HG03521 (cell line): Measurements from ENCODE around the gene HES4.
A peak's percentile ranks its signal among the peaks of the same experiment; 100 is the strongest.
"Not testable (repeated sequence)": the region's sequence is repeated elsewhere in the genome, so short reads cannot be mapped to it uniquely, and the experiment has no call there.

Experiments used
- ATAC-seq: cut with Tn5 transposase; IDR thresholded peaks from one replicate; pipeline ENCODE4 v1.9.1; 2021; ENCODE audit warnings: mild to moderate bottlenecking, moderate library complexity; ENCODE audit not compliant: unreplicated experiment

HES4 gene

DNA sequence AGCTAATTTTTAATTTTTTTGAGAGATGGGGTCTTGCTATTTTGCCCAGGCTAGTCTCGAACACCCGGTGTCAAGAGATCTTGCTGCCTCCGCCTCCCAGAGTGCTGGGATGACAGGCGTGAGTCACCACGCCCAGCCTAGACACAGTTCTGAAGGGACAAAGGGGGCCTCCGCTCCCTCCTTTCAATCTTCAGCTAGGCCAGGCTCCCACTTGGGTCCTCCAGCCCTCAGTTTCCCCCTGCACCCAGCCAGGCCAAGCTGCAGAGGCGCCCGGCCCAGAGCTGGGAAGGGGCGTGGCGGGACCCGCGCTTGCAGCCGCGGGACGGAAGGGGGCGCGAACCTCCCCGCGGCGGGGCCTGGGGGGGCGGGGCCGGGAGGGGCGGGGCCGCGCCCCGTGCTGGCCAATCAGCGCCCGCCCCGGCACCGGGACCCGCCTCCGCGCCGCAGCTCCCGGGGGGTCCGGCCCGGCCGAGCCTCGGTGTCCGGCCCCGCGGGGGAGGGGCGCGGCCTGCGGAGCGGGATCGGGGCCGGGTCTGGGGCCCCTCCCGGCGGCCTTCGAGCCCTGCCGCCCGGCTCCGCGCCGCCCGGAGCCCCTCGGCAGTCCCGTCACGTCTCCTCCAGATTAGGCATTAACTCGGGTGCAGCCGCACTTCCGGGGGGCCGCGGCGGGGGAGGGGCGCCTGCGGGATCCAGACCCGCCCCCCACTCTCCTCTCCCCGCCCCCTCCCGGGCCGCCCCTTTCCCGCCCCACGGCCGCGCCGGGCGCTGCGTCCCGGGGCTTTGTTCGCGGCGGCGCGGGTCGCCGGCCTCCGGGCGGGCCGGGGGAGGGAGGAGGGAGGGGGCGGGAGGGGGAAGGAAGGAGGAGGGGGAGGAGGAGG lies 19.5 kb upstream of the HES4 start:
- ATAC-seq: peak; percentile 76

DNA sequence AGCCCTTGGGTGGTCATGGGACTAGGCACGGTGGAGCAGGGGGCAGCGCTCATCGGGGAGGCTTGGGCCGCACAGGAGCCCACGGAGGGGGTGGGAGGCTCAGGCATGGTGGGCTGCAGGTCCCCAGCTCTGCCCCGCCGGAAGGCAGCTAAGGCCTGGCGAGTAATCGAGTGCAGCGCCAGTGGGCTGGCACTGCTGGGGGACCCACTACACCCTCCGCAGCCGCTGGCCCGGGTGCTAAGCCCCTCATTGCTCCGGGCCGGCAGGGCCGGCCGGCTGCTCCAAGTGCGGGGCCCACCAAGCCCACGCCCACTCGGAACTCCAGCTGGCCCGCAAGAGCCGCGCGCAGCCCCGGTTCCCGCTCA lies 18.4 kb upstream of the HES4 start:
- ATAC-seq: not testable (repeated sequence)

DNA sequence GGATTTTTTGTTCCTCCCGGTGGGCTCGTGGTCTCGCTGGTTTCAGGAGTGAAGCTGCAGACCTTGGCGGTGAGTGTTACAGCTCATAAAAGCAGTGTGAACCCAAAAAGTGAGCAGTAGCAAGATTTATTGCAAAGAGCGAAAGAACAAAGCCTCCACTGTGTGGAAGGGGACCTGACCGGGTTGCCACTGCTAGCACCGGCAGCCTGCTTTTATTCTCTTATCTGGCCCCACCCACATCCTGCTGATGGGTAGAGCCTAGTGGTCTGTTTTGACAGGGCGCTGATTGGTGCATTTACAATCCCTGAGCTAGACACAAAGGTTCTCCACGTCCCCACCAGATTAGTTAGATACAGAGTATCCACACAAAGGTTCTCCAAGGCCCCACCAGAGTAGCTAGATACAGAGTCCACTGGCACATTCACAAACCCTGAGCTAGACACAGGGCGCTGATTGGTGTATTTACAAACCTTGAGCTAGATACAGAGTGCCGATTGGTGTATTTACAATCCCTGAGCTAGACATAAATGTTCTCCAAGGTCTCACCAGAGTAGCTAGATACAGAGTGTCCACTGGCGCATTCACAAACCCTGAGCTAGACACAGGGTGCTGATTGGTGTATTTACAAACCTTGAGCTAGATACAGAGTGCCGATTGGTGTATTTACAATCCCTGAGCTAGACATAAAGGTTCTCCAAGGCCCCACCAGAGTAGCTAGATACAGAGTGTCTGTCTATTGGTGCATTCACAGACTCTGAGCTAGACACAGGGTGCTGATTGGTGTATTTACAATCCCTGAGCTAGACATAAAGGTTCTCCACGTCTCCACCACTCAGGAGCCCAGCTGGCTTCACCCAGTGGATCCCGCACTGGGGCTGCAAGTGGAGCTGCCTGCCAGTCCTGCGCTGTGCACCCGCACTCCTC lies 17.8 kb upstream of the HES4 start:
- ATAC-seq: not testable (repeated sequence)

DNA sequence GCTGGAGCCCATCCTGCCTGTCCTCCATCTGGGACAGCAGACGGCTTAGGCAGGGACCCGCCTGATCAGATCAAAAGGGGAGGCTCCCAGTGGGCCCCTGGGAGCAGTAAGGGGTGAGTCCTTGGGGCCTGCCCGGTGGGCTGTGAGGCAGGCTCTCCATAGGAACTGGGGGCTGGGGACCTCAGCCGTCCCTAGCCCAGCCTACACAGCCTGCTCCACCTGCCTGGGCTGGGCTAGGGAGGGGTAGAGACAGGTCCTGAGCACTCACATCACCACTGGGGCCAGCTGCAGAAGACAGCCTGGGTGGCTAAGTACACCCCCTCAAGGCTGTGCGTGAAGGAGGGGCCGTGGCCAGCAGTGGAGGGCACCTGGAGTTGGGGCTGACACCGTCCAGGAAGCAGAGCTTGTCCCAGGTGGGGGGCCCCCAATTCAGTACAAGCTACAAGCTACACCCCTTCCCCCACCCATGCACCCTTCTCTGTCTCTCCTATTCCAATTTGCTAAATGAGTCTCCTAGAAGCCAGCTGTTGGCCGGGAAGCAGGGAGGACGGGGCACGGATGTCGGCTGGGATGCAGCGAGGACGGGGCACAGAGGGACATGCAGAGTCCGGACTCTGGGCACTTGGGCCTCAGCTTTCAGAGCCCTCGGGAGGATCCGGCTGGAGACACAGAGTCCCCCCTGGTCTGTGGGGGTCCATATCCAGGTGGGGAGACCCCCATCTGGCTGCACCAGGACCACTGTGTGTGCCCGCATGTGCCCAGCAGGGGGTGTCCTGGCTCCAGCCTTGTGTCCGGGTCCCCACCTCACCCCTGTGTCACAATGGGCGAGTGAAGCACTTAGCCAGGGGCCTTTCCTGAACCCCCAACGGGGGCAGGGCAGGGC lies 15.1 kb upstream of the HES4 start:
- no peak for ATAC-seq

DNA sequence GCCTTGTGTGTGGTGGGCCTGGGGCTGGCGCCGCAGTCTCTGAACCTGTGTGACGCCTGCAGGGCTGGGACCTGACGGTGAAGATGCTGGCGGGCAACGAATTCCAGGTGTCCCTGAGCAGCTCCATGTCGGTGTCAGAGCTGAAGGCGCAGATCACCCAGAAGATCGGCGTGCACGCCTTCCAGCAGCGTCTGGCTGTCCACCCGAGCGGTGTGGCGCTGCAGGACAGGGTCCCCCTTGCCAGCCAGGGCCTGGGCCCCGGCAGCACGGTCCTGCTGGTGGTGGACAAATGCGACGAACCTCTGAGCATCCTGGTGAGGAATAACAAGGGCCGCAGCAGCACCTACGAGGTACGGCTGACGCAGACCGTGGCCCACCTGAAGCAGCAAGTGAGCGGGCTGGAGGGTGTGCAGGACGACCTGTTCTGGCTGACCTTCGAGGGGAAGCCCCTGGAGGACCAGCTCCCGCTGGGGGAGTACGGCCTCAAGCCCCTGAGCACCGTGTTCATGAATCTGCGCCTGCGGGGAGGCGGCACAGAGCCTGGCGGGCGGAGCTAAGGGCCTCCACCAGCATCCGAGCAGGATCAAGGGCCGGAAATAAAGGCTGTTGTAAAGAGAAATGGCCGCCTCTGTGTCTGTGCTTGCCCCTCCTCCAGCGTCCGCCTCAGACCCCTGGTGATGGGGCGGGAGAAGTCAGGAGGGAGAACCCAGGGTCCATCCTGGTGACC lies 14.2 kb upstream of the HES4 start:
- ATAC-seq: no peak

DNA sequence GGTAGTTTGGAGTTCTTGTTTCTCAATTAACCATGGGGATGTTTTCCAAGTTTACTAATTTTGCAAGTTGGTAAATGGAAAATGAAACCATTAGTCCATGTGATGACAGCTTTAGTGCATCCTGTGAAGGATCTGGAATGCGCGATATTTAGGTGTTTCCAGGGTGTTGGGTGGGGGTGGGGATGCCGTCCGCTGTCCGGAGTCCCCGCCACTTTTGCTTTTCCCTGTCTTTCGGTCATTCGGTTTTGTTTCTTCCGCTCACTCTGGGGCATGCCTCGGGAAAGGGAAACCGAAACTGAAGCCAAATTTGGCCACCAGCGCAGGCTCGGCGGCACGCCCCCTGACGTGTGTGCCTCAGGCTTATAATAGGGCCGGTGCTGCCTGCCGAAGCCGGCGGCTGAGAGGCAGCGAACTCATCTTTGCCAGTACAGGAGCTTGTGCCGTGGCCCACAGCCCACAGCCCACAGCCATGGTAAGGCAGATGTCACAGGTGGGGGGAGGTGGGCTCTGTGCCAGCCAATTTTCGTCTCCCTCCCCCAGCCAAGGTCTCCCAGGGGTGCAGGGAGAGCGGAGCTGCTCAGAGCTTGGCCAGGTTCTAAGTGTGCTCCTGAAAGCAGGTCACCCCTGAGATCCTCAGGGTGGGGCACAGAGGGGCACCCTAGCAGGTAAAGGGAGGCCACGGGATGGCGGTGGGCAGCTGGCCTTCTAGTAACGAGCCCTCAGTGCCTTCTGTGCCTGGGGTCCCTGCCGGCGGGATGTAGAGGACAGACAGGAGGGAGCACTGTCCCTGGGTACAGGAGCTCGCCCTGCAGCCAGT lies 13.4 kb upstream of the HES4 start, which contains the start of gene ISG15:
Gene ISG15, plus strand, starts transcription at position 393 of the 817 bp plus-strand sequence. Its CDS starts 77 bp downstream, at position 470.
- ATAC-seq: peak; percentile 74

DNA sequence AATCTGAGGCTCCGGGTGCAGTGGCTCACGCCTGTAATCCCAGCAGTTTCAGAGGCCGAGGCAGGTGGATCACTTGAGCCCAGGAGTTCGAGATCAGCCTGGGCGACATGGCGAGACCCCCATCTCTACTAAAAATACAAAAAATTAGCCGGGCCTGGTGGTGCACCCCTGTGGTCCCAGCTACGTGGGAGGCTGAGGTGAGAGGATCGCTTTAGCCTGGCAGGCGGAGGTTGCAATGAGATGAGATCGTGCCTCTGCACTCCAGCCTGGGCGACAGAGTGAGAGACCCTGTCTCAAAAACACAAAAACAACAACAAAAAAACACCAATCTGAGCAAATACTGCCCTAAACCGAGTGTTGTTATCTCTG lies 12.8 kb upstream of the HES4 start:
- ATAC-seq: not testable (repeated sequence)

DNA sequence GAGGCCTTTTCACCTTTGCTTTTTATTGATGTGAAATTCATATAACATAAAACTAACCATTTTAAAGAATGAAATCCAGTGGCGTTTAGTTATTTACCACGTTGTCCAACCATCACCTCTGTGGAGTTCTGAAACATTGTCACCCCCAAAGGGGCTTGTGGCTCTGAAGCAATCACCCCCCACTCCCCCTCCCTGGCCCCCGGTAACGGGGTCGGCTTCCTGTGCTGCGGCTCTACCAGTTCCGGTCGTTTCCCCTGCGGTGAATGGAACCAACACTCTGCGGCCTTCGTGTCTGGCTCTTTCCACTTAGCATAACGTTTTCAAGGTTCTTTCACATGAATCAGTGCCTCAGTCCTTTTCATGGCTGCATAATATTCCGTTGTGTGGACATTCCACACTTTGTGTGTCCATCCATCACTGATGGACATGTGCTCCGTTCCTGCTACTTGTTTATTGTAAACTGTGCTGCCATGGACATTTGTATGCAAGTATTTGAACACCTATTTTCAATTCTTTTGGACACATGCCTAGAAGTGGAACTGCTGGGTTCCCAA lies 11.6 kb upstream of the HES4 start:
- no peak for ATAC-seq

DNA sequence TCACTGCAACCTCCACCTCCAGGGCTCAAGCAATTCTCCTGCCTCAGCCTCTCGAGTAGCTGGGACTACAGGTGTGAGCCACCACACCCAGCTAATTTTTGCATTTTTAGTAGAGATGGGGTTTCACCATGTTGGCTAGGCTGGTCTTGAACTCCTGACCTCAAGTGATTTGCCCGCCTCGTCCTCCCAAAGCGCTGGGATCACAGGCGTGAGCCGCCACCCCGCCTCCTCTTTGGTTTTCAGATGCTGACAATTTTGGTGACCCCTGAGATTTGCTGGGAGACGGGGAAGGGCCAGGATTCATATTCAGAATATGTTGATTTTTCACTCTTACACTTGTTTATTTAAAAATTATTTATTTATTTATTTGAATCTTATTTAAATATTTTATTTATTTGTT lies 10.2 kb upstream of the HES4 start:
- ATAC-seq: not testable (repeated sequence)

DNA sequence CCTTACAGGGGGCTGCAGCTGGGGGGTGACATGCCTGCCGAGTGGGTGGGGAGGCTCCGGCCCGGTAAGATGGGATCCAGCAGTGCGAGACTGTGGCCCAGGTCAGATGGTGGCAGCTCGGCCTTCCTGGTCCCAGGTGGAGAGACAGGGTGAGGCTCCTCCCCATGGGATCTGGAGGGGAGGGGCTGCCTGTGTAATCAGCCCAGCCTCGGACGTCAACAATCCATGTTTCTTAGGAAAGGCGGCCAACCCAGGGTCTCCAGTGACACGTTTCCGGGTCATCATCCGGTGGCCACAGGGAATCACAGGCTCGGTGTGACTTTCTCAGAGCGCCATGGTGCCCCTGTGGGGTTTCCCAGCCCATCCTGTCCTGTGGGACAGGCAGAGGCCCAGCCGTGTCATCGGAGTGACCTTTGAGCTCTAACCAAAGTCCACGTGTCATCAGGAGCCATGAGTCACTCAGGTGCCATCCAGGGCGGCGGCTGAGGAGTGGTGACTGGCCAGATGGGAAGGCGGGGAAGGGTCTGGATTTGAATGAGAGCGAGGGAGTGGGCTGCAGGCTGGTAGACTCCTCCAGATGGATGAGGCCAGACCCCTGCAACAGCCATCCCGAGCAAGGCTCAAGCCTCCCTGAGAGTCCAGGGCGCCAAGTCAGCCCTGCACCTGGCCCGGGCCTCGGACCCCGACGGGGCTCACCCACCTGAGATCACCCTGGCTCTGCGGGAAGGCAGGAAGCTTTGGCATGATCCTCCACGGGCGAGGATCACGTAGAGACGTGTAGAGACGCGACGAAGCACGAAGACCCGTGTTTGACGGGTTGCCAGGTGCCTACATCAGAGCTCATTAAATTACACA lies 6.6 kb upstream of the HES4 start:
- ATAC-seq: no peak

DNA sequence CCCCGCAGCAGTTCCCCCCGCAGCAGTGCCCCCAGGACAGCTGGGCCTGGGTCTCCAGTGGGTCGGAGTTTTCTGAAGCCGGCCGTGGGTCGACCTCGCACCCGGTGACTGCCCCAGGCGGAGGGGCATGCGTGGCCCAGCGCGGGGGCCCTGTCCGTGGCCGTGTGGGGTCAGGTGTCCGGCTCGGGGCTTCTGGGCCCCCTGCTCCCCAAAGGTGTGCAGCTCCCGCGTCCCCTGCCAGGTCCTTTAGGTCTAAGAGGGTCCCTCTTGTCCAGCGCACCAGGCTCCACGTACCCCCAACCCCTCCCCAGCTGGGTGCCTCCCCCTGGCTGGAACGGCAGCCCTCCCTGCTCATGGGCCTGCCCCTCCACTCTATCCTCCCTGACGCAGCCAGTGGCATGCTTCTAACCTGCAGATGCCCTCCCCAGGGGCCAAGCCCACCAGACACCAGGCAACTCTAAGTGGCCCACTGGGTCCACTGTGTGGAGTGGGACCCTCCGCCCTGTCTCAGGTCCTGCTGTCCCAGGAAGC lies 5.9 kb upstream of the HES4 start:
- ATAC-seq: no peak

DNA sequence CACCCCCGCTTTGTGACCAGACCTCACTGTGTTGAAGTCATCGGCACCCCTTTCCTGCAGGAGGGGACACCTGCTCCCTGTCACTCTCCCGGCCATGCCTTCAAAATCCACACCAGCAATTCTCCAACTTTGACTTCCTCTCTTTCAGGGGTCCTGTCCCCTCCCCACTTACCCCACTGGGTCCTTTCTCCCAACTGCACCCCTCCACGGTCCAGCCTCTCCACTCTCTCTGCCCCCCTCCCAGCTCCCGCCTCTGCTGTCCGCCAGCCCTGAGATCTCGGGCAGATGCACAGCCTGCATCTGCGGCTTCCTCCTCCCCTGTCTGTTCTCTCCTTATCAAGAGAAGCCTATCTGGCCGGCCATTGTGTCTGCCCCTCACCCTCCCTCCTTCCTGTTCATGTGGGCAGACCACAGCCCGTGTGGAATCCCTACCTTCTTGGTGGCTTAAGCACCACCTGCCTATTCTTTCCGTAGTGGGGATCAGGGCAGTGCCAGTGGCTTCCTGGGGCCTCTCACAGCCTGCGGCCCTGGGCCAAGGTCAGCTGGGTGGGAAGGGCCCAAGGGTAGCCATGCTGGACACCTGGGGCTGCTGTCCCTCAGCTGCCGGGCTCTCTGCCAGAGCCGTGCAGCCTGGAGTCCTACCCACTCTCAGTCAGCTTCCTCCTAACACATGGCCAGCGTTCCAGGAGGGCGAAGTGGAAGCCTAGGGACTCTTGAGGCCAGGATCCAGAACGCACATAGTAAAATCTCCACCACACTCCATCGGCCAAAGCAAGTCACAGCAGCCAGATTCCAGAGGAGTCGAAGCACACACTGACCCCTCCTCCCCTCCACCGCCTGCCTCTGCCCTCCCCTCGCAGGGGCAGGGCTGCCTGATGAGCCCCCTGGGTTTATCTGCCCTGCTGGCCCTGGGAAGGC lies 5.1 kb upstream of the HES4 start:
- ATAC-seq: no peak

DNA sequence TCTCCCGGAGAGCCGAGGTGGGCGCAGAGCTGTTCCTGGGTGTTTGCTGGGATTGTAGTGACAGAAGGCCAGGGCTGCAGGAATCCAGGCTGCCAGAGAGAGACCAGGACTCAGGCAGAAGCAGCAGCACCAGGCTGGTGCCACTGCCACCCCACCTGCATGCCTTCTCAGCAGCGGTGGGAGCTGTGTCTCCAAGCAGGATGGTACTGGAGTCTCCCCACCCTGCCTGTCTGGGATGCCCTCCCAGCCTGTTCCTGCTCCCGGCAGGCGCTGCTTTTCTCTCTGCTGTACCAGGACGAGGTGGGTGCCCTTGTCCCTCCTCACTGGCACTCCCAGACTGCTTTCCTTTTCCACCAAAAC lies 4.5 kb upstream of the HES4 start:
- ATAC-seq: no peak

DNA sequence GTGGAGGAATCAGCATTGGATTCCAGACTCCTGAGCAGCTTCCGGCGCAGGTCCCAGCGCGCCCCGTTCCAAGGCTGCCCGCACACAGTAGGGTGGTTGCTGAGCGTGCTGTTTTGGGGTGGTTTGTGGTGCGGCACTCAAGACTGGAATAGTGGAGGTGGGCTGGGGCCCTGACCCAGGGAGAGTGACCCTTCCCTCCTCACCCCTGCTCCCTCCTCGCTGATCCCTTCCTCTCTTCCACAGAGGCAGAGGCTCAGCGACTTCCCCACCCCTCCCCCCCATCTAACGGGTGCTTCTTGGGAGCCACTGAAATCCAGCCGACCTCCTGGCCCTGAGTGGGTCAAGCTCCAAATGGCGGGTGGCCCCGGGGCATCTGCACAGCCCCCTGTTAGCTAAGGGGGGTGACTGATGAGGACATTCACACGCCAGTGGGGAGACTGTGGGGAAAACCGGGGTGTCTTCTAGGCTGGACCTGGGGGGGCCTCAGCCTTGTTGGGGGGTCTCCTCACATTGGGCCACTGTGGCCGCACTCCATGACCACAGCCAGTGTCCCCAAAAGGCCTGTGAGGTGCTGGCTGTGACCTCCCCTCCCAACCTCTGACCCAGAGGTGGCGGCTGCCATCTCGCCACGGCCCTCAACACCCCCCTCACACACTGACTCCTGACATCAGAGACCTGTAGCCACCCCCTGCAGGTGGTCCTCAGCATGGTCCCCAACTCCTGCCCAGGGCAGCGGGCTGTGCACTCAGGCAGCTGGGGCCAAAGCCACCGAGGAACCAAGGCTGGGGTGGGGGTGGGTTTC lies 3.9 kb upstream of the HES4 start:
- no peak for ATAC-seq

DNA sequence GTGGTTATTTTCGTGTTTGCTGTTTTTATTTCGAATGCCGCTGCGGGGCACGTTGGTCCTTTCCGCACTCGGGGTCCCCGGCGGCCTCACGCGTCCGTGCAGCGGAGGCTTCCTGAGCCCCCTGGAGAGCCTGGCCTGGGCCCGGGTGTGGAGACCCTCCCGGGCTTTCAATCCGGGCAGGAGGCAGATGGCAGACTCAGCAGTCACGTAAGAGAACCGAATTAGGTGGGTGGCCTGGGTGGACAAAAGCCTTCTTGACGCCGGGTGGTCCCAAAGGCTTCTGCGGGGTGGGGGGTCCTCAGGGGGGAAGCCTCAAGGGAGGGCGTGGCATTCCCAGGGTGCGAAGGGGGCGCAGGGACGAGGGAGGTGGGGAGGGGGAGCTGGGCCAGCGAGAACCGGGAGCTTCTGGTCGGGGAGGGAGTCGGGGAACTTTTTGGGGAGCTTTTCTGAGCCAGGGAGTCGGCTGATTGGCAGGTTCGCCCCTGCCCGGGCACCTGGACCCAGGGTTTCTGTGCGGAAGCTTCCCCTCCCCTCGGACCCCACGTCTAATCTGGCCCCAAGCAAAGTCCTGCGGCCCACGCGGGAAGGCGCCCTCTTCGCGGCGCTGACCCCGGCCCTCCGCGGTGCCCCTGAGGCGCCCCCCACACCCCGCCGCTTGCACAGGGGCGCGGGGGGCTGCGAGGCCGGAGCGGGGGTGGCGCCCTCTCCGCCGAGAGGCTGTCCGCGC lies 1.3 kb upstream of the HES4 start:
- ATAC-seq: no peak
